ENCODE data around the gene BANK1. TPM values are rescaled to one million over a fixed set of nuclear protein-coding genes. Genes with fewer than 3 reads are reported as not detected.

The BANK1 gene
- polyA plus RNA-seq, 1 donor from 2014 or later = not detected

DNA sequence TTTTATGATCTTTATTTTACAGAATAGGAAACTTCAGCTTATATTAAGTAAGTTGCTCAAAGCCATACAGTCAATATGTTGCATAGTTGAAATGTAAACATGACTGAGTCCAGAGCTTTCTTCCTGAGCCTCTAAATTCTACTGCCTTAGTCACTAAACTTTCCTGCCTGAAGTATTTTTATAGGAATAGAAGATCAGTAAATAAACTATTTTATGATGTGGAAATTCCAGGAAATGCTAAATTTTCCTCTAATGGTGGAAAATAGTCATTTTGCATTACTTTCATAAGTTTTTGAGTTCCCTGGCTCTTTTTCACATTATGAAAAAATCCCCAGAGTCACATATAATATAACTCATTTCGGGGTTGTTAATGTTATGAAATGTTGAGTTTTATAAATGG, 182.8 kb downstream of the BANK1 start:
- no peak for TF ChIP-seq EZH2 (IDR thresholded peaks at IDR 0.05; ENCODE audit: borderline replicate concordance, insufficient read depth, low read length, poor library complexity, severe bottlenecking)
- TF ChIP-seq MXI1 (conservative IDR thresholded peaks at IDR 0.05; ENCODE audit: poor library complexity, severe bottlenecking) = no peak
- TF ChIP-seq RAD21 (conservative IDR thresholded peaks at IDR 0.05) = no peak
- TF ChIP-seq, protein P1, sequence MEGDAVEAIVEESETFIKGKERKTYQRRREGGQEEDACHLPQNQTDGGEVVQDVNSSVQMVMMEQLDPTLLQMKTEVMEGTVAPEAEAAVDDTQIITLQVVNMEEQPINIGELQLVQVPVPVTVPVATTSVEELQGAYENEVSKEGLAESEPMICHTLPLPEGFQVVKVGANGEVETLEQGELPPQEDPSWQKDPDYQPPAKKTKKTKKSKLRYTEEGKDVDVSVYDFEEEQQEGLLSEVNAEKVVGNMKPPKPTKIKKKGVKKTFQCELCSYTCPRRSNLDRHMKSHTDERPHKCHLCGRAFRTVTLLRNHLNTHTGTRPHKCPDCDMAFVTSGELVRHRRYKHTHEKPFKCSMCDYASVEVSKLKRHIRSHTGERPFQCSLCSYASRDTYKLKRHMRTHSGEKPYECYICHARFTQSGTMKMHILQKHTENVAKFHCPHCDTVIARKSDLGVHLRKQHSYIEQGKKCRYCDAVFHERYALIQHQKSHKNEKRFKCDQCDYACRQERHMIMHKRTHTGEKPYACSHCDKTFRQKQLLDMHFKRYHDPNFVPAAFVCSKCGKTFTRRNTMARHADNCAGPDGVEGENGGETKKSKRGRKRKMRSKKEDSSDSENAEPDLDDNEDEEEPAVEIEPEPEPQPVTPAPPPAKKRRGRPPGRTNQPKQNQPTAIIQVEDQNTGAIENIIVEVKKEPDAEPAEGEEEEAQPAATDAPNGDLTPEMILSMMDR (IDR thresholded peaks at IDR 0.05; ENCODE audit: poor library complexity, severe bottlenecking) = no peak
- no peak for TF ChIP-seq REST (IDR thresholded peaks at IDR 0.05; ENCODE audit: borderline replicate concordance)
- no peak for TF ChIP-seq POLR2AphosphoS5 (IDR thresholded peaks at IDR 0.05)
- TF ChIP-seq EP300 (conservative IDR thresholded peaks at IDR 0.05; ENCODE audit: poor library complexity, severe bottlenecking) = no peak
- TF ChIP-seq SMC3 (conservative IDR thresholded peaks at IDR 0.05; ENCODE audit: poor library complexity) = no peak
- TF ChIP-seq TAF1 (IDR thresholded peaks at IDR 0.05; ENCODE audit: low read depth) = no peak
- Histone ChIP-seq H3K36me3 (ENCODE audit: insufficient read depth, low read length) (no peaks in the 10 kb centered on the region), H3K79me2 (replicated peaks; ENCODE audit: insufficient read depth, low read length) (no peaks in the 10 kb centered on the region), H2AFZ (ENCODE audit: low read depth, low read length) (no peak overlapping the region), H3K4me3 (ENCODE audit: low read length) (no peak overlapping the region), H3K4me2 (ENCODE audit: low read length) (no peak overlapping the region), H4K20me1 (ENCODE audit: insufficient read depth) (no peaks in the 10 kb centered on the region), H3K27me3 (ENCODE audit: insufficient read depth, low read depth, low read length) (no peaks in the 10 kb centered on the region), H3F3A (ENCODE audit: insufficient read depth, low read length, poor library complexity, severe bottlenecking) (no peaks in the 10 kb centered on the region), H3K9me2 (ENCODE audit: insufficient read depth, low read length) (no peaks in the 10 kb centered on the region), H3K9ac (ENCODE audit: low read length) (no peak overlapping the region), H3K9me3 (ENCODE audit: low read length) (no peaks in the 10 kb centered on the region), H3K27ac (ENCODE audit: low read length) (no peak overlapping the region)

DNA sequence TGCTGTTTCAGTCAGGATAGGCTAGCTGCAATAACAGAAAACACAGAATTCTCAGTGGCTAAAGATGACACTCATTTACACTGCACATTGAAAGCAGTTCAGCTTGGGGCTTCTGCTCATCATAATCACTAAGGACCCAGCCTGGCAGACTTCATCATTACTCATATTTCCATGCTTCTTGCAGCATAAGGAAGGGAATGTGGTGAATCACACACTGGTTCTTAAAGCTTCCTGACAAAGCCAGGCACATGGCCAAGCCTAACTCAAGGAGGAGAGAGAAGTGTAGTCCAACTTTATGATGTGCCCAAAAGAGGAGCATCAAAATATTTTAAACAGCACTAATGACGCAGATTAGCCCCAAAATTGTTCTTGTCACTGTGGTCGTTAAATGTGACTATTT, 186.5 kb downstream of the BANK1 start:
- H3K9me2 ChIP-seq (ENCODE audit: insufficient read depth, low read length) = no peaks in the 10 kb centered on the region
- no peak overlapping the region for H3K4me3 ChIP-seq (ENCODE audit: low read length)
- no peak overlapping the region for H2AFZ ChIP-seq (ENCODE audit: low read depth, low read length)
- no peaks in the 10 kb centered on the region for H3K79me2 ChIP-seq (replicated peaks; ENCODE audit: insufficient read depth, low read length)
- no peak overlapping the region for H3K9ac ChIP-seq (ENCODE audit: low read length)
- H3K27me3 ChIP-seq (ENCODE audit: insufficient read depth, low read depth, low read length) = no peaks in the 10 kb centered on the region
- no peak overlapping the region for H3K4me2 ChIP-seq (ENCODE audit: low read length)
- TF ChIP-seq EZH2 (IDR thresholded peaks at IDR 0.05; ENCODE audit: borderline replicate concordance, insufficient read depth, low read length, poor library complexity, severe bottlenecking) = no peak
- no peak for TF ChIP-seq TAF1 (IDR thresholded peaks at IDR 0.05; ENCODE audit: low read depth)
- TF ChIP-seq MXI1 (conservative IDR thresholded peaks at IDR 0.05; ENCODE audit: poor library complexity, severe bottlenecking) = no peak
- TF ChIP-seq POLR2AphosphoS5 (IDR thresholded peaks at IDR 0.05) = no peak
- no peak for TF ChIP-seq RAD21 (conservative IDR thresholded peaks at IDR 0.05)
- no peak for TF ChIP-seq EP300 (conservative IDR thresholded peaks at IDR 0.05; ENCODE audit: poor library complexity, severe bottlenecking)
- TF ChIP-seq SMC3 (conservative IDR thresholded peaks at IDR 0.05; ENCODE audit: poor library complexity) = no peak
- no peak for TF ChIP-seq REST (IDR thresholded peaks at IDR 0.05; ENCODE audit: borderline replicate concordance)
- TF ChIP-seq, protein P1 (IDR thresholded peaks at IDR 0.05; ENCODE audit: poor library complexity, severe bottlenecking) = no peak
- no peaks in the 10 kb centered on the region for H3F3A ChIP-seq (ENCODE audit: insufficient read depth, low read length, poor library complexity, severe bottlenecking)
- H3K36me3 ChIP-seq (ENCODE audit: insufficient read depth, low read length) = no peaks in the 10 kb centered on the region
- H3K9me3 ChIP-seq (ENCODE audit: low read length) = no peaks in the 10 kb centered on the region
- H4K20me1 ChIP-seq (ENCODE audit: insufficient read depth) = no peaks in the 10 kb centered on the region
- H3K27ac ChIP-seq (ENCODE audit: low read length) = no peak overlapping the region
